ENCODE data around the gene DVL2. TPM values are rescaled to one million over a fixed set of nuclear protein-coding genes. Genes with fewer than 3 reads are reported as not detected.

Gene DVL2
- total and polyA plus RNA-seq, 2 of the 13 experiments (the other 11 are each of a cell fraction or from before 2014, with no cell fraction given) = 5.7 to 38.2 TPM

DNA sequence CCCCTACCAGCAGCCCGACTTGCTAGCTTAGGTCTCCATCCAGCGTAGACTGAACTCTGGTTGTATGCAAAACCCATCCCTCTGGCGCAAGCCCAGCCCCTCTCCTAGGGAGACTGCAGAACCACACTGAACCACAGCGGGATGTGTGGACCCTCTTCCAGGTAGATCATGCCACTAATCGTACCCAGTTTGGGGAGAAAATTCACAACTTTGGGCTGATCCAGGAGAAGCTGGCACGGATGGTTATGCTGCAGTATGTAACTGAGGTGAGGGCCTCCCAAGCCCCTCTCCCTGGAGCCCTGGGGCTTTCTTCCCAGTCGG, 11.4 kb downstream of the DVL2 start:
- in situ Hi-C loops (cut with HindIII; ENCODE audit: extremely low pct_ligation_motif_present, low pct_unique_long_range_greater_than_20kb) (no loop called here), intact Hi-C loops (cut with micrococcal nuclease; ENCODE audit: unreplicated experiment) (no loop called here)
- FAIRE-seq (no peak), DNase-seq (ENCODE audit: low spot score) (no peak), ATAC-seq (no peak)
- no peak overlapping the region for H3K9ac ChIP-seq (ENCODE audit: insufficient read depth, low read depth, low read length)
- H4K20me1 ChIP-seq (ENCODE audit: insufficient read depth, low read length) = peaks cover 10% of the 10 kb centered on the region; the same call in 1 of the 2 replicates
- peaks cover 0 to 4% of the 10 kb centered on the region in 2 experiments; a peak in 2 of 5 replicates for H3K27me3 ChIP-seq (ENCODE audit: control insufficient read depth in 1 of 2, insufficient read depth in 2 of 2, low read length in 2 of 2)
- H3K79me2 ChIP-seq (ENCODE audit: insufficient read depth, low read length) = peaks cover 14% of the 10 kb centered on the region
- POLR2A ChIA-PET = interaction anchor here (6.8 kb wide), 1 partner anchor 13 kb away, joined by 140 read pairs; the partner anchor contains the start of genes DVL2 and PHF23
- H2AFZ ChIP-seq (ENCODE audit: low read length) = no peak overlapping the region
- CTCF ChIA-PET (ENCODE audit: low intra/inter-chr PET ratio, low total read pairs) = no interaction called here
- no peak overlapping the region for H3K4me3 ChIP-seq (replicated peaks in 1 of 3; ENCODE audit: insufficient read depth in 1 of 3, low read depth in 2 of 3, low read length in 3 of 3)
- no TSS peak for BruUV-seq (replicated peaks)
- no peak overlapping the region for H3K27ac ChIP-seq (ENCODE audit: extremely low read length, insufficient read depth, low read length)
- H3K36me3 ChIP-seq (replicated peaks in 1 of 2; ENCODE audit: control insufficient read depth in 1 of 2, insufficient read depth in 2 of 2, low read length in 2 of 2) = peaks cover 19 to 63% of the 10 kb centered on the region in 2 experiments; a peak in 4 of 5 replicates
- H3K4me1 ChIP-seq (ENCODE audit: insufficient read depth, low read length) = peaks cover 36% of the 10 kb centered on the region
- TF ChIP-seq JARID2 (CRISPR knock-in tag; IDR thresholded peaks at IDR 0.05; ENCODE audit: insufficient replicate concordance) (no peak), POGZ (CRISPR knock-in tag; IDR thresholded peaks at IDR 0.05) (no peak), ZNF619 (CRISPR knock-in tag; IDR thresholded peaks at IDR 0.05) (no peak), NR2C2 (CRISPR knock-in tag; IDR thresholded peaks at IDR 0.05; ENCODE audit: borderline replicate concordance) (no peak), FOXM1 (CRISPR knock-in tag; IDR thresholded peaks at IDR 0.05) (no peak), BHLHE40 (IDR thresholded peaks at IDR 0.05; ENCODE audit: low read length) (no peak), ESRRA (CRISPR knock-in tag; IDR thresholded peaks at IDR 0.05; ENCODE audit: low read depth) (no peak), CHD2 (IDR thresholded peaks at IDR 0.05; ENCODE audit: low read depth, low read length) (no peak), RARA (CRISPR knock-in tag; IDR thresholded peaks at IDR 0.05) (no peak), ZFY (CRISPR knock-in tag; IDR thresholded peaks at IDR 0.05) (no peak), ZFX (CRISPR knock-in tag; IDR thresholded peaks at IDR 0.05; ENCODE audit: low read depth) (no peak), MXI1 (IDR thresholded peaks at IDR 0.05; ENCODE audit: borderline replicate concordance, low read depth, low read length) (peak; percentile 19; the same call in 1 of the 3 replicates), POLR2A (IDR thresholded peaks at IDR 0.05; ENCODE audit: insufficient read depth in 1 of 2, low read depth in 2 of 2, low read length in 2 of 2) (peak in 1 of 2 experiments; percentile 46; a peak in 1 of 4 replicates), HOXA5 (CRISPR knock-in tag; IDR thresholded peaks at IDR 0.05) (no peak), MIXL1 (CRISPR knock-in tag; IDR thresholded peaks at IDR 0.05) (no peak), POGK (CRISPR knock-in tag; conservative IDR thresholded peaks at IDR 0.05) (no peak), ZNF782 (CRISPR knock-in tag; IDR thresholded peaks at IDR 0.05; ENCODE audit: borderline replicate concordance) (no peak), RBFOX2 (IDR thresholded peaks at IDR 0.05; ENCODE audit: low read depth, low read length) (peak; percentile 53; the same call in 1 of the 2 replicates), MAFG (CRISPR knock-in tag; IDR thresholded peaks at IDR 0.05) (no peak), RFX3 (CRISPR knock-in tag; IDR thresholded peaks at IDR 0.05) (no peak), SIN3A (IDR thresholded peaks at IDR 0.05; ENCODE audit: borderline replicate concordance, low read depth, low read length) (no peak), GFI1 (CRISPR knock-in tag; IDR thresholded peaks at IDR 0.05; ENCODE audit: borderline replicate concordance) (no peak), POLR2G (IDR thresholded peaks at IDR 0.05; ENCODE audit: low read depth, low read length) (peak; percentile 16; the same call in 1 of the 2 replicates), ZNF557 (CRISPR knock-in tag; IDR thresholded peaks at IDR 0.05) (no peak), GTF2F1 (IDR thresholded peaks at IDR 0.05; ENCODE audit: low read length) (no peak), TCF12 (IDR thresholded peaks at IDR 0.05) (no peak), TCF12 (CRISPR knock-in tag; IDR thresholded peaks at IDR 0.05) (no peak), POLR2AphosphoS5 (IDR thresholded peaks at IDR 0.05; ENCODE audit: low read depth, low read length) (peak; percentile 14; the same call in 1 of the 2 replicates)
- TF ChIP-seq, protein P1, sequence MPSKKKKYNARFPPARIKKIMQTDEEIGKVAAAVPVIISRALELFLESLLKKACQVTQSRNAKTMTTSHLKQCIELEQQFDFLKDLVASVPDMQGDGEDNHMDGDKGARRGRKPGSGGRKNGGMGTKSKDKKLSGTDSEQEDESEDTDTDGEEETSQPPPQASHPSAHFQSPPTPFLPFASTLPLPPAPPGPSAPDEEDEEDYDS (CRISPR knock-in tag; IDR thresholded peaks at IDR 0.05) = no peak
- H3K4me2 ChIP-seq (ENCODE audit: low read depth, low read length) = no peak overlapping the region
- WGBS (ENCODE audit: low lambda C conversion rate) = 100% methylated on average over 4 of the region's 7 CpGs
- no peaks in the 10 kb centered on the region for H3K9me3 ChIP-seq (ENCODE audit: low read length)

Measured in HepG2 (cell line).